K562 (cell line): ENCODE data around the gene CNFN. TPM values are rescaled to one million over a fixed set of nuclear protein-coding genes. Genes with fewer than 3 reads are reported as not detected.

Source experiments
- ATAC-seq: fragments of 200-7000 bp; cut with Tn5 transposase; 3 replicates; pipeline ENCODE4 v1.9.1; 2020; ENCODE audit warnings: moderate library complexity
- BruUV-seq: library from RNA; stranded (reverse); fragments of 400-500 nt; replicated peaks from 2 replicates; lab custom pipeline; 2021; lab: Mats Ljungman, UMichigan
- CTCF ChIA-PET: fragments of 300-600 bp; formaldehyde crosslinking; extraction: SDS; loops from one replicate; lab custom pipeline; 2021; ENCODE audit warnings: low intra/inter-chr PET ratio; lab: Yijun Ruan, JAX
- POLR2A ChIA-PET: fragments of 300-600, 350-650 bp; sonication (Branson Sonifier 250); formaldehyde crosslinking; extraction: SDS; loops from one replicate; lab custom pipeline; 2021; ENCODE audit warnings: antibody characterized with exemption, inconsistent platforms; lab: Yijun Ruan, JAX
- DNase-seq, 4 experiments: peaks; one replicate each; pipeline versions ENCODE4 v3.0.0 to v3.0.0-alpha.2; 2011 to 2018; ENCODE audit warnings: low spot score in 3 of 4, mixed read lengths in 3 of 4; ENCODE audit errors: extremely low read depth in 1 of 4
- FAIRE-seq: peaks from 2 replicates; lab custom pipeline; 2011; peaks lifted over from hg19 to GRCh38; lab: Jason Lieb, UNC
- H2AFZ ChIP-seq: 2 replicates; pipeline ENCODE4 v1.6.0; 2011; ENCODE audit warnings: low read depth, low read length, control low read depth, inconsistent platforms
- H3K27ac ChIP-seq: fragments of 200-600 bp; 3 replicates; pipeline ENCODE4 v1.8.0; 2011; ENCODE audit warnings: low read depth, mild to moderate bottlenecking, control low read depth, inconsistent platforms, low read length, moderate library complexity, mixed read lengths; ENCODE audit errors: extremely low read depth
- H3K27me3 ChIP-seq, 2 experiments: fragments of 300-600 bp in 1 of 2; 2 replicates in 1 of 2; 3 replicates in 1 of 2; pipeline versions ENCODE4 v1.6.0 to v1.8.0; 2011; ENCODE audit warnings: inconsistent platforms in 2 of 2, low read length in 2 of 2, mild to moderate bottlenecking in 1 of 2, mixed read lengths in 1 of 2, moderate library complexity in 1 of 2; ENCODE audit not compliant: control insufficient read depth in 2 of 2, insufficient read depth in 2 of 2
- H3K36me3 ChIP-seq: fragments of 300-600 bp; 3 replicates; pipeline ENCODE4 v1.8.0; 2011; ENCODE audit warnings: mild to moderate bottlenecking, low read length, inconsistent platforms; ENCODE audit not compliant: control insufficient read depth, insufficient read depth
- H3K4me1 ChIP-seq, 2 experiments: fragments of 200-600 bp in 1 of 2; replicated peaks in 1 of 2; 2 replicates in 1 of 2; 3 replicates in 1 of 2; pipeline versions ENCODE4 v1.5.1 to v1.8.0; 2011; ENCODE audit warnings: inconsistent platforms in 2 of 2, low read length in 2 of 2, mild to moderate bottlenecking in 1 of 2, mixed read lengths in 1 of 2, moderate library complexity in 1 of 2; ENCODE audit not compliant: control insufficient read depth in 2 of 2, insufficient read depth in 2 of 2
- H3K4me2 ChIP-seq: 2 replicates; pipeline ENCODE4 v1.6.1; 2011; ENCODE audit warnings: low read length, control low read depth, inconsistent platforms, mixed read lengths; ENCODE audit not compliant: insufficient read depth
- H3K4me3 ChIP-seq: fragments of 200-600 bp; sonication (generic), shearing (Covaris generic); 2 replicates; pipeline ENCODE4 v1.5.1; 2016; ENCODE audit warnings: control low read depth, inconsistent platforms
- H3K79me2 ChIP-seq: fragments of 200-600 bp; 3 replicates; pipeline ENCODE4 v1.8.0; 2011; ENCODE audit warnings: low read length, inconsistent platforms; ENCODE audit not compliant: control insufficient read depth, insufficient read depth
- H3K9ac ChIP-seq, 2 experiments: 2 replicates each; pipeline versions ENCODE4 v1.6.0 to v1.6.1; 2011; ENCODE audit warnings: low read depth in 2 of 2, low read length in 2 of 2, control low read depth in 1 of 2, inconsistent platforms in 1 of 2, mild to moderate bottlenecking in 1 of 2, mixed read lengths in 1 of 2; ENCODE audit not compliant: insufficient read depth in 1 of 2
- H3K9me1 ChIP-seq: one replicate; pipeline ENCODE4 v1.6.0; 2011; ENCODE audit warnings: inconsistent platforms, mild to moderate bottlenecking, low read length, moderate library complexity; ENCODE audit not compliant: control insufficient read depth, insufficient read depth
- H3K9me3 ChIP-seq: replicated peaks from 2 replicates; pipeline ENCODE4 v1.5.1; 2011; ENCODE audit warnings: low read depth, low read length, inconsistent platforms; ENCODE audit not compliant: control insufficient read depth, insufficient read depth
- H4K20me1 ChIP-seq: replicated peaks from 2 replicates; pipeline ENCODE4 v1.6.1; 2011; ENCODE audit warnings: low read length, inconsistent platforms, mixed read lengths; ENCODE audit not compliant: control insufficient read depth, insufficient read depth
- ADNP ChIP-seq: fragments of 200-800 bp; sonication (Bioruptor generic); IDR thresholded peaks from 2 replicates; pipeline ENCODE4 v1.6.1; 2016; ENCODE audit warnings: missing genetic modification characterization, missing compliant biosample characterization
- FOXJ3 ChIP-seq: sonication (generic); formaldehyde crosslinking; IDR thresholded peaks from 2 replicates; pipeline ENCODE4 v1.4.0; 2020; ENCODE audit warnings: mild to moderate bottlenecking, missing genetic modification reagents
- GABPB1 ChIP-seq: sonication (generic); formaldehyde crosslinking; IDR thresholded peaks from 2 replicates; pipeline ENCODE4 v1.8.0; 2022; ENCODE audit warnings: mild to moderate bottlenecking, missing genetic modification reagents
- GATA2 ChIP-seq: sonication (generic); formaldehyde crosslinking; IDR thresholded peaks from 2 replicates; pipeline ENCODE4 v1.4.0; 2020; ENCODE audit warnings: mild to moderate bottlenecking, missing genetic modification reagents
- KLF13 ChIP-seq: fragments of 450-650 bp; IDR thresholded peaks from 2 replicates; pipeline ENCODE4 v1.6.1; 2016; ENCODE audit warnings: missing genetic modification characterization, low read depth, mild to moderate bottlenecking, missing compliant biosample characterization, moderate library complexity, borderline replicate concordance
- LEF1 ChIP-seq: fragments of 450-650 bp; IDR thresholded peaks from 2 replicates; pipeline ENCODE4 v1.6.1; 2016; ENCODE audit warnings: mild to moderate bottlenecking
- NBN ChIP-seq: fragments of 450-650 bp; IDR thresholded peaks from 2 replicates; pipeline ENCODE4 v1.6.1; 2016; ENCODE audit warnings: low read depth, mild to moderate bottlenecking
- NCOR1 ChIP-seq: fragments of 450-650 bp; IDR thresholded peaks from 2 replicates; pipeline ENCODE4 v1.6.1; 2016; ENCODE audit warnings: mild to moderate bottlenecking, moderate library complexity
- PCBP1 ChIP-seq: fragments of 200-400 bp; formaldehyde crosslinking; IDR thresholded peaks from 2 replicates; pipeline ENCODE4 v1.6.1; 2018; ENCODE audit warnings: mild to moderate bottlenecking, low read depth, low read length; ENCODE audit not compliant: poor library complexity, severe bottlenecking
- PHF20 ChIP-seq: fragments of 450-650 bp; IDR thresholded peaks from 2 replicates; pipeline ENCODE4 v1.6.1; 2018; ENCODE audit not compliant: partially characterized antibody
- SAFB ChIP-seq: fragments of 200-400 bp; formaldehyde crosslinking; IDR thresholded peaks from 2 replicates; pipeline ENCODE4 v1.6.1; 2017; ENCODE audit warnings: low read depth, low read length, borderline replicate concordance
- SMARCA5 ChIP-seq: fragments of 450-650 bp; IDR thresholded peaks from 2 replicates; pipeline ENCODE4 v1.6.1; 2016
- TEAD2 ChIP-seq: fragments of 450-650 bp; IDR thresholded peaks from 2 replicates; pipeline ENCODE4 v1.6.1; 2016; ENCODE audit warnings: missing genetic modification characterization, control low read depth, missing compliant biosample characterization
- ZC3H11A ChIP-seq: IDR thresholded peaks from 2 replicates; pipeline ENCODE4 v1.6.1; 2012; ENCODE audit warnings: low read depth, low read length, improper control_type of control experiment
- ZFP36 ChIP-seq: fragments of 150-350 bp; IDR thresholded peaks from 2 replicates; pipeline ENCODE4 v1.6.1; 2018; ENCODE audit warnings: low read length, low read depth; ENCODE audit not compliant: partially characterized antibody
- ZNF324 ChIP-seq: fragments of 250-450 bp; sonication (Bioruptor Pico); IDR thresholded peaks from 2 replicates; pipeline ENCODE4 v1.4.0; 2020; ENCODE audit warnings: mild to moderate bottlenecking
- WGBS: fragments of 100-300 bp; shearing (Covaris generic); methylation state at CpG from one replicate; pipeline ENCODE4 v1.1.6; 2016; ENCODE audit warnings: low coverage, mixed read lengths; ENCODE audit not compliant: insufficient coverage; ENCODE audit errors: missing lambda C conversion rate; 5-methylcytosine and 5-hydroxymethylcytosine counted together
- in situ Hi-C: fragments of 300-500 bp; cut with MboI; formaldehyde crosslinking; loops from 4 replicates; pipeline ENCODE4 v1.15.0; 2018; ENCODE audit warnings: inconsistent platforms, mixed read lengths
- intact Hi-C: fragments of 100-400 bp; cut with micrococcal nuclease; formaldehyde crosslinking; loops from 2 replicates; pipeline ENCODE4 v1.14.2; 2022
- polyA plus RNA-seq, 8 experiments: library from polyadenylated mRNA; depleted of rRNA in 4 of 8; stranded (reverse) in 5 of 8; unstranded in 3 of 8; fragments of >200 nt; fragmentation: Nextera tagmentation in 2 of 8; fragmentation: Illumina TruSeq in 1 of 8; extraction: Ambion mirVana in 2 of 8; extraction: Trizol in 1 of 8; gene quantifications; 2 replicates each; pipeline versions ENCODE4 v1.2.1 to v1.2.3, GENCODE V29; 2011 to 2014; ENCODE audit warnings: inconsistent platforms in 1 of 8, missing spikeins in 1 of 8
- total RNA-seq, 7 experiments: library from RNA; depleted of rRNA in 6 of 7; stranded (reverse); fragments of >200 nt in 6 of 7; fragmentation: Illumina TruSeq in 2 of 7; extraction: Trizol in 2 of 7; gene quantifications; 2 replicates each; pipeline versions ENCODE4 v1.2.1 to v1.2.3, GENCODE V29; 2011 to 2021; ENCODE audit warnings: low replicate concordance in 1 of 7
- TF ChIP-seq, protein P1 (sequence below): sonication (generic); formaldehyde crosslinking; IDR thresholded peaks from 2 replicates; pipeline ENCODE4 v1.8.0; 2022; ENCODE audit warnings: missing genetic modification reagents, mild to moderate bottlenecking, moderate library complexity, borderline replicate concordance

CNFN gene
- total and polyA plus RNA-seq, 9 of the 15 experiments (the other 6 are each of a cell fraction or from before 2014, with no cell fraction given): 0.18 to 0.52 (median 0.27) TPM; not detected in 5

DNA sequence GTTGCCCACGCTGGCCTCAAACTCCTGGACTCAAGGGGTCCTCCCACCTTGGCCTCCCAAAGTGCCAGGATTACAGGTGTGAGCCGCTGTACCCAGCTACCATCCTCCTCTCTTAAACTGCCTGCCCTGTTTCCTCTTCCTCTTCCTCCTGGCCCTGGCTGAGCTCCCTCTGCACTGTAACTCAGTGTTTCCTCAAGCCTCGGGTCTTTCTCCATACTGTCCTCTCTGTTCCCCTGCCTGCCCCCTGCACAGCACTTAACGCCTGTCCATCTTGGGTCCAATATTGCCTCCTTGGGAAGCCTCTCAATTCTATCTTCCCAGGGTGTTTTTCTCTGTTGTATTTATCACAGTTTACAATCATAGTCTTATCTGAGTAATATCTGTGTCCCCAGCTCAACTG is 31.0 kb upstream of the CNFN start:
- Histone ChIP-seq H3K27me3 (peaks cover 0 to 5% of the 10 kb centered on the region in 2 experiments; a peak in 1 of 5 replicates), H3K9me1 (no peaks in the 10 kb centered on the region), H3K9me3 (no peaks in the 10 kb centered on the region), H3K79me2 (no peaks in the 10 kb centered on the region), H3K4me1 (peaks cover 0 to 25% of the 10 kb centered on the region in 2 experiments; a peak in 2 of 5 replicates), H3K4me3 (no peak overlapping the region), H4K20me1 (no peaks in the 10 kb centered on the region), H3K9ac (no peak overlapping the region), H2AFZ (no peak overlapping the region), H3K36me3 (no peaks in the 10 kb centered on the region), H3K4me2 (no peak overlapping the region), H3K27ac (no peak overlapping the region)
- no peak for TF ChIP-seq LEF1
- TF ChIP-seq GABPB1 (CRISPR knock-in tag): no peak
- no peak for TF ChIP-seq GATA2 (CRISPR knock-in tag)
- intact Hi-C loops: no loop called here
- ChIA-PET CTCF (no interaction called here), POLR2A (interaction anchor here (0.7 kb wide), 2 partner anchors 15 to 25 kb away, joined by 3 read pairs; no protein-coding TSS in a partner anchor)
- DNase-seq (no peak), ATAC-seq (no peak), FAIRE-seq (no peak)
- in situ Hi-C loops: no loop called here
- no TSS peak for BruUV-seq
- WGBS: 34% methylated on average over 4 of the region's 4 CpGs

GRCh38 chr19:42420055-42420544 is 30.0 kb upstream of the CNFN start:
- Histone ChIP-seq H3K27me3 (peaks cover 0 to 4% of the 10 kb centered on the region in 2 experiments; a peak in 1 of 5 replicates), H2AFZ (no peak overlapping the region), H3K4me3 (no peak overlapping the region), H3K27ac (no peak overlapping the region), H3K9ac (no peak overlapping the region), H4K20me1 (no peaks in the 10 kb centered on the region), H3K36me3 (no peaks in the 10 kb centered on the region), H3K9me1 (no peaks in the 10 kb centered on the region), H3K4me2 (no peak overlapping the region), H3K4me1 (peaks cover 0 to 25% of the 10 kb centered on the region in 2 experiments; a peak in 2 of 5 replicates), H3K9me3 (no peaks in the 10 kb centered on the region), H3K79me2 (no peaks in the 10 kb centered on the region)
- ATAC-seq (peak; percentile 96), FAIRE-seq (peak; percentile 94), DNase-seq (peak; percentile 82 to 90 (median 89))
- WGBS: 11% methylated on average over 10 of the region's 10 CpGs
- BruUV-seq: no TSS peak
- intact Hi-C loops: loop anchor here (1.0 kb wide), 1 partner anchor 13 kb away; no protein-coding TSS in a partner anchor
- POLR2A ChIA-PET: interaction anchor here (0.6 to 1.8 kb wide), 3 partner anchors 13 to 271 kb away, joined by 3 to 9 read pairs (median 3); no protein-coding TSS in a partner anchor
- CTCF ChIA-PET: interaction anchor here (0.6 to 1.3 kb wide), 5 partner anchors 14 to 312 kb away, joined by 3 to 6 read pairs (median 3); no protein-coding TSS in a partner anchor
- in situ Hi-C loops: no loop called here
- TF ChIP-seq ADNP (tag) (peak; percentile 48; the same call in 1 of the 2 replicates), ZFP36 (peak; percentile 29), FOXJ3 (CRISPR knock-in tag) (no peak), PCBP1 (no peak), ZNF324 (CRISPR knock-in tag) (no peak), ZC3H11A (no peak), PHF20 (peak; percentile 36), KLF13 (tag) (no peak), SAFB (no peak), SMARCA5 (peak; percentile 70; the same call in 1 of the 2 replicates), NCOR1 (no peak), NBN (0 out of 2 replicates have a peak, but pooled peaks have one; percentile 34), TEAD2 (tag) (no peak)
- TF ChIP-seq, protein P1, sequence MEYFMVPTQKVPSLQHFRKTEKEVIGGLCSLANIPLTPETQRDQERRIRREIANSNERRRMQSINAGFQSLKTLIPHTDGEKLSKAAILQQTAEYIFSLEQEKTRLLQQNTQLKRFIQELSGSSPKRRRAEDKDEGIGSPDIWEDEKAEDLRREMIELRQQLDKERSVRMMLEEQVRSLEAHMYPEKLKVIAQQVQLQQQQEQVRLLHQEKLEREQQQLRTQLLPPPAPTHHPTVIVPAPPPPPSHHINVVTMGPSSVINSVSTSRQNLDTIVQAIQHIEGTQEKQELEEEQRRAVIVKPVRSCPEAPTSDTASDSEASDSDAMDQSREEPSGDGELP: peak; percentile 43; the same call in 1 of the 2 replicates
